GM21529 (cell line): ENCODE data around the gene FAM170A.

ENCODE experiments used
- ATAC-seq: cut with Tn5 transposase; IDR thresholded peaks from one replicate; pipeline ENCODE4 v1.9.1; 2021; ENCODE audit not compliant: unreplicated experiment

The FAM170A gene, protein sequence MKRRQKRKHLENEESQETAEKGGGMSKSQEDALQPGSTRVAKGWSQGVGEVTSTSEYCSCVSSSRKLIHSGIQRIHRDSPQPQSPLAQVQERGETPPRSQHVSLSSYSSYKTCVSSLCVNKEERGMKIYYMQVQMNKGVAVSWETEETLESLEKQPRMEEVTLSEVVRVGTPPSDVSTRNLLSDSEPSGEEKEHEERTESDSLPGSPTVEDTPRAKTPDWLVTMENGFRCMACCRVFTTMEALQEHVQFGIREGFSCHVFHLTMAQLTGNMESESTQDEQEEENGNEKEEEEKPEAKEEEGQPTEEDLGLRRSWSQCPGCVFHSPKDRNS

DNA sequence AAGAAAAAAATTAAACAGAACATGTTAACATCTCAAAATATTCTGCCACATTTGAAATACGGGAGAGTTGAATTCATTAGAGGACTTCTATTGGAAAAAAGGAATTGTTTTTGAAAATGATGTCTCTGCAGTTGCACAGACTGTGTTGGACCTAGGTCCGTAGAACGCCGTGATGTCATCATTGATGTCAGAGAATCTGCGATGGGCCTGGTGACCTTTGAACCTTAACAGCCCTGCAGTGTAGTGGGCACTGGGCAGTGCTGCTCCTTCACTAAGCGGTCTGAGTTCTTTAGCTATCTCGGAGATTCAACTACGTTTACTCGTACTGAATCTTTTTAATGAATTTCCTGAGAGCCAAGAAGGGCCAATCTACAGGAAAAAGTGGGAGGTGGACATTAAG lies at the start of gene FAM170A:
Gene FAM170A, plus strand, starts transcription at position 220 of the 400 bp plus-strand sequence. CDS start 211 bp downstream, outside the sequence.
- ATAC-seq: no peak

DNA sequence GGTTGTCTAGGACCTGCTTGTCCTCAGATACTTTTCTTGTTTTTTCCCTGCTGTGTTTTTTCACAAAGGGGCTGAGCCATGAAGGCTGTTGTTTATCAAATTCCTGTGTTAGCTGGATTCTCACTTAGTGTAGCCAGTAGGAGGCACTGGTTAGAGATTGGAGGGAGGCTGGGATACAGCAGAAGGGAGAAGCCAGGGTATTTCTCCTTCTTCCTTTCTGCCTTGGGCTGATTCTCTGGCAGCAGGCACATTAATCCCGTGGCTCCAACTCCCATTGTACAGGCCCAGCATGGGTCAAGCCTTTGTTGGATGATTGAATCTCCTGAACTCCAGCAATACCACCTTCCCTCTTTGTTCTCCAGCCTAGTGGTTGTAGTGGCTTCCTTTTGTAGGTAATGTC lies 46.4 kb upstream of the FAM170A start:
- no peak for ATAC-seq

DNA sequence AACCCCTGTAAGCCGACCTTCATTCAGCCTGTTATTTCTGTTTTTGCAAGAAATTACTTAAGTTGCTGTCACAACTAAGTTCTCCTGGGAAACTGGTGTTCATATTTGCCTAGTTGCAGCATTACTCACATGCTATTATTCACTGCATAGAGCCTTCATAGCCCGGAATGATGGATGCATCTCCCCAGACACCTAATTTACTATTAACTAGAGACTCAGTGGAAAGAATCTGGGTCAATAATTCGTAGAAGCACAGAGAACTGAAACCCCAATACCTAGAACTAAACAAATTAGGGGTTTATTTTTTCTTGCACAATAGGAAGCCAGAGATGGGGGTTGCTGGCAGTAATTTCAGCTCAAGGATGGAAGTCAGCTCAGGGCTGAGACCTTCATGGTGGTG lies 45.7 kb upstream of the FAM170A start:
- ATAC-seq: peak; percentile 88

DNA sequence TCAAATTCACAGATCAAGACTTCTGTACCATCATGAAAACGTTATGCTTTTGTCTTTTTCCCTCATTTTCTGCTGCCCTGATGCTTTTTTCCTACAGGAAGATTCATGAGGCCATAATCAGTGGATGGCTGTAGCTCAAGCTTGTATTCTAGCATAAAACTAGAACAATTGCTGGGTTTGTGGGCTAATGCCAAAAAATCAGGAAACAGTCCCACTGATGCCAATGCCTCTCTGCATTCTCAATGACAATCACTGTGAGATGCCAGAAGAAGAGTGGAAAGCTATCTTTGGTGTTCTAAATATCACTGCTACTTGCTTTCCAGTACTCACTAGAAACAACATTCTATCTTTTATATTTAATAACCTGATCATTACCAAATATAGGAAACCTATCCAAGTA lies 33.3 kb upstream of the FAM170A start:
- ATAC-seq: no peak

DNA sequence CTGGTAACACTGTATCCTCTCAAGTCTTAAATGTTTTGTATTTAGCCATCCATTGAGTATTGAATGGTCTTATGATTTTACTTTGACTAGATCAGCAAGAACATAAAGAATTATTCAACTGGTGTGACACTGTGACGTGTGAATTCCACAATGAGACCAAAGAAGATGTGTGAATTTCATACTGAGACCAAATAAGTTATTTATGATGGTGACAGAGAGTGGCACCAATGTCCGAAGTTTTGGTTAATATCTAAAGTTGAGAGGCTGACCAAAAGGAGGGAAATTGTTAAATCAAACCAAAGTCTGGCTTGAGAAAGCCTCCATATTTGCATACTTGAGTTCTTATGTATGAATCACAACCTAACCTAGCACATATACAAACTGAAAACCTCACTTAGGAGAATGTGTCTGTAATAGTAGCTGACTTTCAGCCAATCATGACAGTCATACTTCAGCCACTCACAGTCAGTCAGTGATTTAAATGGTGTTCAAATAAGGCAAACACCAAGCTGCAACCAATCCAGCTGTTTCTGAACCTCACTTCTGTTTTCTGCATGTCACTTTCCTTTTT lies 31.5 kb upstream of the FAM170A start:
- ATAC-seq: peak; percentile 47

DNA sequence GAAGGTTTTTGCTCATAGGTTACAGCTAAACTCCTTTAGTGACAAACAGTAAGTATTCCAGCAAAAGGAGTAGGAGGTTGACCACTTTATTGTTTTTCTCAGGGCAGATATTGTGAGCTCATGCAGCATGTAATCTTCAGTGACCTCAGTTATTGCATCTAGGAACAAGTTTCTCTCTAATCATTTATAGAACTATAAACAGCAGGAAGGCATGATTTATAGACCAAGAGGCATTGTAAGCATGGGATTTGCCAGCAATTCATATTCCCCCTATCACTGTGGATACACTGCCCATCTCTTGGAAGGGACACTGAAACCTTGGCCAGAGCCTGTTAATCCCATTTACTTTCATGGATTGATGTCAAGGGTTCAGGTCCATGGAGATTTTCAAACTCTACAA lies 15.4 kb upstream of the FAM170A start:
- ATAC-seq: no peak

DNA sequence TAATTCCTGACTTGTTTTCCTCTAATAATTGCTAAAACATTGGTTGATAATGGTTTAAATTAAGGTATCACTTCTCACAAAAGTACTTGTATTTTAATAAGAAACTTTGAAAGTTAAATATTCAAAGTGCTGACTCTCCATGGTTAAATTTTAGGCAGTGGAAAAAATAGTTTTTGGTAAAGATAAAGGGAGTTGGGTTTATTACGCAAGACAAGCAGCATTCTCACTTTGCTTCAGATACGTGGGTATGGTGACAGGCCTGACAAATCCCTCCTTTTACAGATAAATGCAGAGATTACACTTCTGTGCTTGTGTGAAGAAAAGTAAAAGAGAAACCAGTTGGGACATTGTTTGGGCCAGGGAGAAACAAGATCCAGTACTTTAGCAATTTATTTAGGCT lies 14.5 kb upstream of the FAM170A start:
- no peak for ATAC-seq

DNA sequence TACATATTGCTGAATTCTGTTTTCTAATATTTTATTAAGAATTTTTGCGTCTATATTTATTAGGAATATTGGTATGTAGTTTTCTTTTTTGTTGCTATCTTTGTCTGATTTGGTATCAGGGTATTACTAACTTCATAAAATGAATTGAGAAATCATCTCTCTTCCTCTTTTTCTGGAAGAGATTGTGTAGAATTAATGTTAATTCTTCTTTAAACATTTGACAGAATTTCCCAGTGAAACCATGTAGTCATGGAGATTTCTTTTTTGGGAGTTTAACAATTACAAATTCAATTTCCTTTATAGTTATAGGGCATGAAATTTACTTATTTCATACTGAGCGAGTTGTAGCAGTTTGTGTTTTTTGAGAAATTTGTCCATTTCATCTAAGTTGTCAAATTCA lies 3.3 kb upstream of the FAM170A start:
- ATAC-seq: no peak

DNA sequence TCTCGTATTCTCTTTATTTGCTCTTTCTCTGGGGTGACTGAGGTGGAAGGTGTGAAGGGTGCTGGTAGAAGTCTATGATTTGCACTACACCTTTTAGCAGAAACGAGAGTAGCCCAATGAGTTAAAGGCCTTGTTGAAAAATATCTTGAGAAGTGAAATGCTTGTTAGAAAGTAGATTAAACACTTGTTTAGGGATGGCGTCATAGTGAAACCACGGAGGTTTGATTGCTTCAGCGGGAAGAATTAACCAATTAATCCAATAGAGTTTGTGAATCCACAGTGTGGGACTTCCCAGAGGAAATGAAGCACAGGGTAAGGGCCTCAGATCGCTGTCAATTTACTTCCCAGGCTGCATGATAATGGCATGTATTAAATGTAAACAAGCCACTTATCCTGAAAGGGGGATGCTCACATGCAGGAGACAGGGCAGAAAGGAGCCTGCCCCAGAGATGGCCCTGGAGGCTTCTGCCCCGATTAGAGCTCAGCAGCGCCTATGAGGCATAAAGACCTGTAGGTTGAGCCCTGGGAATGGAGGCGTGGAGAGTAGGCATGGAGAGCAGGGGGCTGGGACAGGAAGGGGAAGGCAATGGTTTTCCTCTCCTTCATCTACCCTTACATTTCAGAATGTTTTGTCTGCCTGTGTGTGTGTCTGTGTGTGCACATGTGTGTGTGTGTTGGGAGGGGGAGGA lies 1.5 kb downstream of the FAM170A start:
- no peak for ATAC-seq

DNA sequence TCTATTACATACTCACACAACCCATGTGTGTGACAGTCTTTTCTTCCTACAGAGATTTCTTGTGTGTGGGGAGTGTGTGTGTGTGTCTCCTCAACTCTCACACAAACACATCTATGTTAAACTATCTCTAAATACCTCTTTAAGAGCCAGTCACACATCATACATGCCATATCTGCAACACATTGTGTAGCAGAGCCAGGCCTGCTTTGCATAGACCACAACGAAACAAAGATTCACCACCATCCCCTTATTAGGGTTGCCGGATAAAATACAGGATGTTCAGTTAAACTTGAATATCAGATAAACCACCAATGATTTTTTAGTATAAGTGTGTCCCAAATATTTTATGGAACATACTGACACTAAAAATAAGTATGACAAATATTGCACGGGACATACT lies 2.3 kb downstream of the FAM170A start:
- peak; percentile 53 for ATAC-seq

DNA sequence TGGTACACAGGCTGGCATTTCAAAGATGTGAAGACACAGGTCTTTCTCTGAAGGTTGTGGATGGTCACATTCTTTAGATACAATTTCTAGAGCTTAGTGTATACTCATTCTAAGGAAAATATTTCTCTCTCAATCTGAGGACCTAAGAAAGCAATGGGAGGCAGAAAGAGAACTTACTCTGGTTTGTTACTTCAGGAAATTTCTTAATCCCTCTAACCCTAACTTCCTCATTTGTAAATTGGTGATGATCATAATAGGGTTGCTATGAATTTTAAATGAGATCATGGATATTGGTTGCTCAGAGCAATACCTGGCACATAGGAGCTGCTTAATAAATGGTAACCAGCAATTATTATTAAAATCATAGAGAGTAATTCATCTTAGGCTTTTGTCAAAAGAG lies 22.1 kb downstream of the FAM170A start:
- no peak for ATAC-seq

DNA sequence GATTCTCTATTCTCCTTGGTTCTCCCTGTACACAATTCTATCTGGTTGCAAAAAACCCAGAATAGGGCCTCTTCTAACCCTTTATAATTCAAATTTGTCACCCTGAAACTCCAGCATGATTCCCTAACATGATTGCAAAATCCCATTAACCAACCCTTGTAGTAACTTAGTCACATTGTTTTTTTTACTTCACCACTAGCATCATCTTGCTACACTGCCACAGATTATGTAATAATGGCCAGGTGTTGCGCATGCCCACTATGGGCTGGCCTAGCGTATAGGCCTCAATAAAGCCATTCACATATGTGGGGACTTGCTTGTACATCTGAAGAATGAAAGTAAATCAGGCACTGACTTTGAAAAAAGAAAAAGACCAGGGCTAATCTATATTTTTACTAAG lies 25.7 kb downstream of the FAM170A start:
- ATAC-seq: no peak

DNA sequence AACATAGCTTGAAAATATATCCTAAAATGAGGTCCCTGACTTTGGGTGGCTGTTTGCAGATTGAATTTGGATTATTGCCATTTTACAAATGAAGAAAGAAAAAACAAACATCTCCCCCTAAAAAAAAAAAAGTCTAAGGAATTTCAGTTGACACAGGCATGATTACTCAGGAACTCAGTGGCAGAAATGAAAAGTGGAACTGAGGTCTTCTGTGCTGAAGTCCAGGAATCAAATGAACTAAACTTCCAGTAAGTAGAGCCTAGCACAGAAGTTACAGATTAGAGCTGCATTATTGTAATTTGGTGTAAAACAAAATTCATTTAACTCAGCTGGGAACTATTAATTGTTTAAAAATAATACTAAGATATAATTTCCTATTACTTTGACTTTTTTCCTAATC lies 26.7 kb downstream of the FAM170A start:
- no peak for ATAC-seq

DNA sequence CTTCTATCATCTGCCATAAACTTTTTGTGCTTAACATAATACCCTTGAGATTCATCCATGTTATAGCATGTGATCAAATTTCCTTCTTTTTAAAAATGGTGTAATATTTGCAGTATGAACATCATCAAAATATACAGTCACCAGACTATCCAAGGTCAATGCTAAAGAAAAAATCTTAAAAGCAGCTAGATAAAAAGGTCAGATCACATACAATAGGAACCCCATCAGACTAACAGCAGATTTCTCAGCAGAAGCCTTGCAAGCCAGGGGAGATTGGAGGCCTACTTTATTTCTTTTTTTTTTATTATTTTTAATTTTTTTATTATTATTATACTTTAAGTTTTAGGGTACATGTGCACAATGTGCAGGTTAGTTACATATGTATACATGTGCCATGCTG lies 37.2 kb downstream of the FAM170A start:
- no peak for ATAC-seq

DNA sequence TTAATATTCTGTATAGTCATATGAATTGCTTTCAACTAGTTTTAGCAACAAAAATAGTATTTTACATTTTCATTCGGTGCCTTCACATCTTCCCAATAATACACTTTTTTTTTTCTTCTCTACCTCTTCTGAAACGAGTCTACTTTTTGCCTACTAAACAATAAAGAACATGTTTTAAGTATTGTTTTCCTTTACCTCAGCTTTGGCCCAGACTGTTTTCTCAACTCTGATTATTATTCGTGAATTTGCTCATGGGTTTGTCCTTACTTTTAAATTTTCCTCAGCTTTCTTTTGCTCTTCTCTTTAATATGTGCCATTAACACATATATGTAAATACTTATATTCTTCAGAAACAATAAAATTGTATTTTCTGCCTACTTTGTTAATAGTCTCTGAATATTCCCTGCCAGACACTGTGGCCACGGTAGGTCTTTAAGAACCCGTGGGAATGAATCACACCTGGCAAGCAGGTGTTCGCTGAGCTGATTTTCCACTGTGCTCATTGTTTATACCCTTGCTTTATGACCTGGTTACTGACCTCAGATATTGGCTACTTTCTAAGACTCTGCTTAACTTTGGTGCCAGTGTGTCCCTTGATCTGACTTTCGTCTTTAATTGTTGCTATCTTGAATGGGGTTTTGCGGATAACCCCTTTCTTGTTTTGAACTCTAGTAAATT lies 49.1 kb downstream of the FAM170A start:
- ATAC-seq: no peak

DNA sequence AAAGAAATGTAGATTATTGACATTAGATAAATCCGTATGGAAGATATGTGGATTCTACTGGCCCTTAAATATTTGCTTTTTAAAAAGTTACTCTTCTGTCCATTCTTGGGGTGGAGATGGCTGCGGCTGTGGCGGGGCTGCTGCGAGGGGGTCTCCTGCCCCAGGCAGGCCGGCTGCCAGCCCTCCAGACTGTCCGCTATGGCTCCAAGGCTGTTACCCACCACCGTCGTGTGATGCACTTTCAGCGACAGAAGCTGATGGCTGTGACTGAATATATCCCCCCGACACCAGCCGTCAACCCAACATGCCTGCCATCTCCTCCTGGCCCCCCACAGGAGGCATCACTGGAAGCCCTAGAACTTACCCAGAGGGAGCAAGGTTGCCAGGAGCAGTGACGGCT lies 50.7 kb downstream of the FAM170A start:
- ATAC-seq: no peak

DNA sequence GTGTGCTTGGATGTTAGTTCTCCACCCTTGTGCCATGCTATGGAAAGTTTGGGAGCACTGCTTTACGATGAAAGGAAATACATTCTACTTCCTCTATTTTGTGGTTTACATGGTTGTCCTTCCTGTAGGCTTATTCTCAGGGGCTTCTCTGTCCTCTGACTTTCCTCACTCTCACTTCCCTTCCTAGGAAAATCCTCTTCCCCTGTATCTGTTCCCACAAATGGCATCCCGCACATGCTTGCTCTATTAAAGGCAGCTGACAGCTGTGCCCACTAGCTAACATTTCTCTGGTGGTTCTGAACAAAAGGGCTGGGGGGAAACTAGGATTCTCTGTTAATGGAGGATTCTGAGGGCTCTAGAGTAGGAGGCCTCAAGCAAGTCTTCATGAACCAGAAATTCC lies 52.4 kb downstream of the FAM170A start:
- no peak for ATAC-seq

DNA sequence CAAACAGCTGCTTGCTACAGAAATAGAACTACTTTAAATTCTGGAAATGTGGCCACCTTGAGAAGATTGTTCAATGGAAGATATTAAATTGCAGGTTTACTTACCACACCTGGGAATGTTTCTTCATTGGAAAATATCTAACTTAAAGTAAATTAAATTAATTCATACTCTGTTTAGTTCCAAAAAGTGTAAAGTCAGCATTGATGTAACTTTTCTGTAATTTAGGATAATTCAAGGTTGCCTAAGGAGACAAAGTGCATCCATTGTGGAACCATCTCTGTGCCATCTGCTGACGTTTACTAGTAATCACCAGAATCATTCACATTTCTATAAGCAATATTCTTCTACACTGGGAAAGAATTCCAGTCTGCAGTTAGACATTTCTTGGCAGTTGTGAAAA lies 53.0 kb downstream of the FAM170A start:
- no peak for ATAC-seq
